Mammary epithelial cell (primary cell): ENCODE results near the gene PRSS58.

Experiments used
- EZH2 ChIP-seq: IDR thresholded peaks from 2 replicates; pipeline ENCODE4 v1.6.1; 2012; ENCODE audit warnings: low read length, inconsistent platforms, borderline replicate concordance
- TF ChIP-seq, protein P1 (sequence below), 2 donors: IDR thresholded peaks in 1 of 2; conservative IDR thresholded peaks in 1 of 2; 2 replicates each; pipeline ENCODE4 v1.5.1; 2011 to 2012; ENCODE audit warnings: inconsistent platforms in 2 of 2, low read length in 2 of 2, mild to moderate bottlenecking in 2 of 2, control low read depth in 1 of 2, low read depth in 1 of 2; ENCODE audit not compliant: insufficient read depth in 1 of 2; ENCODE audit errors: extremely low read depth in 1 of 2

DNA sequence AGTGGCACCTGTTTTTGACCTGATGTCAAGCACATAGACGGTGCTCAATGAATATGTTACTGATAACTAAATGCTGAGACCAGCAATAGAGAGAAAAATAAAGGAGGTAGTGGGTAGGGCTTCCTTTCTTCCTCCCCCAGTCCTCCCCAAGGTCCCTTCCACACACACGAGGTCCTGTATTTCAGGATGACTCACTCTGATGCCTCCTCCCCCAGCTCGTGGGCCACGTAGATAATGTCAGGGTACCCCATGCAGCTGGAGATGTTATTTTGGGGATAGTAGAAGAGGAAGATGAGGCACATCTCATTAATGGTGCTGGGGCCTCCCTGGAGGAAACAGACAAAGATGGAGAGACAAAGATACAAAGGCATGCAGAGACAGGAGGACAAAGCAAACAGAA lies 17.3 kb downstream of the PRSS58 start:
- TF ChIP-seq, protein P1, sequence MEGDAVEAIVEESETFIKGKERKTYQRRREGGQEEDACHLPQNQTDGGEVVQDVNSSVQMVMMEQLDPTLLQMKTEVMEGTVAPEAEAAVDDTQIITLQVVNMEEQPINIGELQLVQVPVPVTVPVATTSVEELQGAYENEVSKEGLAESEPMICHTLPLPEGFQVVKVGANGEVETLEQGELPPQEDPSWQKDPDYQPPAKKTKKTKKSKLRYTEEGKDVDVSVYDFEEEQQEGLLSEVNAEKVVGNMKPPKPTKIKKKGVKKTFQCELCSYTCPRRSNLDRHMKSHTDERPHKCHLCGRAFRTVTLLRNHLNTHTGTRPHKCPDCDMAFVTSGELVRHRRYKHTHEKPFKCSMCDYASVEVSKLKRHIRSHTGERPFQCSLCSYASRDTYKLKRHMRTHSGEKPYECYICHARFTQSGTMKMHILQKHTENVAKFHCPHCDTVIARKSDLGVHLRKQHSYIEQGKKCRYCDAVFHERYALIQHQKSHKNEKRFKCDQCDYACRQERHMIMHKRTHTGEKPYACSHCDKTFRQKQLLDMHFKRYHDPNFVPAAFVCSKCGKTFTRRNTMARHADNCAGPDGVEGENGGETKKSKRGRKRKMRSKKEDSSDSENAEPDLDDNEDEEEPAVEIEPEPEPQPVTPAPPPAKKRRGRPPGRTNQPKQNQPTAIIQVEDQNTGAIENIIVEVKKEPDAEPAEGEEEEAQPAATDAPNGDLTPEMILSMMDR (conservative IDR thresholded peaks at IDR 0.05 in 1 of 2, IDR thresholded peaks at IDR 0.05 in 1 of 2; ENCODE audit: extremely low read depth in 1 of 2, insufficient read depth in 1 of 2, low read depth in 1 of 2, low read length in 2 of 2) = no peak
- TF ChIP-seq EZH2 = no peak
